ENCODE data around the gene LYZL4. TPM values are rescaled to one million over a fixed set of nuclear protein-coding genes. Genes with fewer than 3 reads are reported as not detected.

Gene LYZL4
- total and polyA plus RNA-seq, 2 of the 13 experiments (the other 11 are each of a cell fraction or from before 2014, with no cell fraction given), result not detected

- TF ChIP-seq IKZF1 (IDR thresholded peaks at IDR 0.05) (no peak), SOX13 (IDR thresholded peaks at IDR 0.05) (no peak), SOX13 (CRISPR knock-in tag; conservative IDR thresholded peaks at IDR 0.05 in 1 of 2, IDR thresholded peaks at IDR 0.05 in 1 of 2) (peak in 1 of 2 experiments; percentile 20; a peak in 1 of 4 replicates), NCOR1 (IDR thresholded peaks at IDR 0.05; ENCODE audit: borderline replicate concordance, low read length) (no peak), ELF3 (CRISPR knock-in tag; IDR thresholded peaks at IDR 0.05) (0 out of 2 replicates have a peak, but pooled peaks have one; percentile 19), TP53 (CRISPR knock-in tag; conservative IDR thresholded peaks at IDR 0.05) (no peak), ZNF318 (CRISPR knock-in tag; IDR thresholded peaks at IDR 0.05) (no peak), TRIM22 (IDR thresholded peaks at IDR 0.05) (no peak), TCF7L2 (IDR thresholded peaks at IDR 0.05; ENCODE audit: low read depth, low read length) (no peak), DNMT3B (CRISPR knock-in tag; conservative IDR thresholded peaks at IDR 0.05) (no peak), BORCS8-MEF2B (CRISPR knock-in tag; IDR thresholded peaks at IDR 0.05) (0 out of 2 replicates have a peak, but pooled peaks have one; percentile 23), PPARG (CRISPR knock-in tag; conservative IDR thresholded peaks at IDR 0.05) (no peak), ZNF563 (CRISPR knock-in tag; IDR thresholded peaks at IDR 0.05) (no peak), NCOA1 (CRISPR knock-in tag; IDR thresholded peaks at IDR 0.05) (no peak), ZNF468 (CRISPR knock-in tag; IDR thresholded peaks at IDR 0.05) (no peak), ZKSCAN8 (CRISPR knock-in tag; IDR thresholded peaks at IDR 0.05; ENCODE audit: borderline replicate concordance) (no peak), ZNF543 (CRISPR knock-in tag; IDR thresholded peaks at IDR 0.05) (no peak), SETDB1 (CRISPR knock-in tag; IDR thresholded peaks at IDR 0.05; ENCODE audit: borderline replicate concordance) (no peak), ZNF644 (CRISPR knock-in tag; IDR thresholded peaks at IDR 0.05; ENCODE audit: low read depth) (0 out of 2 replicates have a peak, but pooled peaks have one; percentile 23), ZFP36L2 (CRISPR knock-in tag; IDR thresholded peaks at IDR 0.05) (0 out of 2 replicates have a peak, but pooled peaks have one; percentile 59), ZNF496 (CRISPR knock-in tag; IDR thresholded peaks at IDR 0.05; ENCODE audit: insufficient replicate concordance) (no peak), CEBPB (IDR thresholded peaks at IDR 0.05; ENCODE audit: borderline replicate concordance, low read depth, low read length) (no peak), ZKSCAN1 (IDR thresholded peaks at IDR 0.05; ENCODE audit: low read length) (no peak)
Measured at GRCh38 chr3:42443819-42444436, 33.5 kb upstream of the LYZL4 start (continued).

Measured in HepG2 (cell line).